Bronchial epithelial cell (primary cell): ENCODE measurements around the gene TTC39C. TPM values are rescaled to one million over a fixed set of nuclear protein-coding genes. Genes with fewer than 3 reads are reported as not detected.
A peak's percentile ranks its signal among the peaks of the same experiment; 100 is the strongest.
"Not testable (repeated sequence)": the region's sequence is repeated elsewhere in the genome, so short reads cannot be mapped to it uniquely, and the experiment has no call there.

Experiments
- DNase-seq: peaks from one replicate; pipeline ENCODE4 v3.0.0-alpha.2; 2010; ENCODE audit warnings: low read depth
- FAIRE-seq: peaks from 2 replicates; lab custom pipeline; 2011; peaks lifted over from hg19 to GRCh38; lab: Jason Lieb, UNC
- H3K27me3 ChIP-seq: 2 replicates; pipeline ENCODE4 v1.5.1; 2011; ENCODE audit warnings: low read length; ENCODE audit not compliant: control insufficient read depth, insufficient read depth
- H3K36me3 ChIP-seq: 2 replicates; pipeline ENCODE4 v1.5.1; 2011; ENCODE audit warnings: low read length; ENCODE audit not compliant: control insufficient read depth, insufficient read depth
- H3K4me3 ChIP-seq: 2 replicates; pipeline ENCODE4 v1.5.1; 2011; ENCODE audit warnings: mild to moderate bottlenecking, low read depth, low read length, control low read depth
- CTCF ChIP-seq: IDR thresholded peaks from 2 replicates; pipeline ENCODE4 v1.5.1; 2011; ENCODE audit warnings: mild to moderate bottlenecking, moderate library complexity, low read length, control low read depth, inconsistent platforms; ENCODE audit not compliant: insufficient read depth, severe bottlenecking
- total RNA-seq: library from RNA; depleted of rRNA; stranded (reverse); fragments of >200 nt; gene quantifications from 2 replicates; pipeline ENCODE4 v1.2.1, GENCODE V29; 2014

Gene TTC39C
- total RNA-seq, 1 donor from 2014 or later, result 15.3 TPM

GRCh38 chr18:24138409-24138788 is 123.8 kb downstream of the TTC39C start:
- H3K4me3 ChIP-seq, result peak overlapping the region; percentile 59
- FAIRE-seq, result no peak
- no peak for TF ChIP-seq CTCF
- peak; percentile 19 for DNase-seq
- no peaks in the 10 kb centered on the region for H3K36me3 ChIP-seq
- H3K27me3 ChIP-seq, result no peaks in the 10 kb centered on the region

GRCh38 chr18:24138789-24139616 is 124.4 kb downstream of the TTC39C start, which contains the start of gene CABYR:
Gene CABYR (plus strand): TSS chr18:24139062. CDS start chr18:24143115, 4,053 bp downstream.
- TF ChIP-seq CTCF, result no peak
- Histone ChIP-seq H3K4me3 (peak within 1 kb of the TSS; percentile 59), H3K27me3 (no peaks in the 10 kb centered on the region), H3K36me3 (no peaks in the 10 kb centered on the region)
- DNase-seq (peak; percentile 76), FAIRE-seq (no peak)

DNA sequence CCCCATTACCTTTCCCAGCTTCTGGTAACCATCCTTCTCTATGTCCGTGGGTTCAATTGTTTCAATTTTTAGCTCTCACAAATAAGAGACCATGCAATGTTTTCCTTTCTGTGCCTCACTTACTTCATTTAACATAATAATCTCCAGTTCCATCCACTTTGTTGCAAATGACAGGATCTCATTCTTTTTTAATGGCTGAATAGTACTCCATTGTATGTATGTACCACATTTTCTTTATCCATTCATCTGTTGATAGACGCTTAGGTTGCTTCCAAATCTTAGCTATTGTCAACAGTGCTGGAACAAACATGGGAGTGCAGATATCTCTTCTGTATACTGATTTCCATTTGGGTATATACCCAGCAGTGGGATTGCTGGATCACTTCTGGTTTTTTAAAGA is 126.1 kb downstream of the TTC39C start:
- no peaks in the 10 kb centered on the region for H3K27me3 ChIP-seq

GRCh38 chr18:24142376-24142775 is 127.8 kb downstream of the TTC39C start:
- DNase-seq, result no peak
- no peak for FAIRE-seq
- no peak for TF ChIP-seq CTCF
- no peaks in the 10 kb centered on the region for H3K27me3 ChIP-seq
- H3K4me3 ChIP-seq, result no peak overlapping the region
- no peaks in the 10 kb centered on the region for H3K36me3 ChIP-seq

More for the DNA sequence above, 126.1 kb downstream of the TTC39C start:
- no peaks in the 10 kb centered on the region for H3K36me3 ChIP-seq
- no peak for DNase-seq
- FAIRE-seq, result no peak
- TF ChIP-seq CTCF, result no peak
- no peak overlapping the region for H3K4me3 ChIP-seq

DNA sequence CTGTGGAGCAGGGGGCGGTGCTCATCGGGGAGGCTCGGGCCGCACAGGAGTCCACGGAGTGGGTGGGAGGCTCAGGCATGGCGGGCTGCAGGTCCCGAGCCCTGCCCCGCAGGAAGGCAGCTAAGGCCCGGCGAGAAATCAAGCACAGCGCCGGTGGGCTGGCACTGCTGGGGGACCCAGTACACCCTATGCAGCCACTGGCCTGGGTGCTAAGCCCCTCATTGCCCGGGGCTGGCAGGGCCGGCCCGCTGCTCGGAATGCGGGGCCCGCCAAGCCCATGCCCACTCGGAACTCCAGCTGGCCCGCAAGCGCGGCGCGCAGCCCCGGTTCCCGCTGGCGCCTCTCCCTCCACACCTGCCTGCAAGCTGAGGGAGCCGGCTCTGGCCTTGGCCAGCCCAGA is 135.0 kb downstream of the TTC39C start:
- not testable (repeated sequence) for H3K4me3 ChIP-seq, H3K27me3 ChIP-seq, DNase-seq, FAIRE-seq, H3K36me3 ChIP-seq

DNA sequence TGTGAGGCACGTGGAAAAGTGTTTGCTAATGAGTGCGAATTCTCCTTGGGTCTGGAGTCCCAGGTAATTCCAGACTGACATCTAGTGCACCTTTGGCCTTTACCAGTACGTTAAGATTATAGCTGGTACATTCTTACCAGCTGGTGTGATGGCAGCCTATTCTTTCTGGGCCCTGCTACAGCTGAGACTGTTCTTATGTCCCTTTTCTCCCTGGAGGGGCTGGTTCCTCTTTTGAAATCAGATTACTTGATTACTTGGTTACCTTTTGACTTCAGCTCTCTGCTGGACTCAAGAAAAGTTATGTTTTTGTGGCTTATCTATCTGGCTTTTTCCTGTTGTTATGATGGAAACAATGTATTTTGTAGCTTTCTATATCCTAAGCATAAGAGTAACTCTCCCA is 138.8 kb downstream of the TTC39C start:
- FAIRE-seq, result no peak
- no peak for TF ChIP-seq CTCF
- H3K4me3 ChIP-seq, result no peak overlapping the region

More for the DNA sequence above, 138.8 kb downstream of the TTC39C start:
- Histone ChIP-seq H3K27me3 (no peaks in the 10 kb centered on the region), H3K36me3 (peaks cover 2% of the 10 kb centered on the region)
- DNase-seq, result no peak
